WTC11 (cell line): ENCODE results near the gene OPCML. TPM values are rescaled to one million over a fixed set of nuclear protein-coding genes. Genes with fewer than 3 reads are reported as not detected.

Source experiments
- ATAC-seq: fragments of 200-7000 bp; cut with Tn5 transposase; 2 replicates; pipeline ENCODE4 v1.10.0; 2021; ENCODE audit warnings: mild to moderate bottlenecking, moderate library complexity
- CTCF ChIA-PET: fragments of 300-600 bp; sonication (Branson Sonifier 250); formaldehyde crosslinking; loops from one replicate; lab custom pipeline; 2021; ENCODE audit warnings: antibody characterized with exemption; lab: Charles Lee
- POLR2A ChIA-PET: fragments of 350-600 bp; sonication (Branson Sonifier 250); formaldehyde crosslinking; loops from one replicate; lab custom pipeline; 2021; ENCODE audit warnings: antibody characterized with exemption; lab: Charles Lee
- DNase-seq: peaks from one replicate; pipeline ENCODE4 v3.0.0; 2021; ENCODE audit warnings: low spot score
- H3K27ac Mint-ChIP-seq: 2 replicates; pipeline ENCODE4 v1.8.0; 2021; ENCODE audit warnings: mixed read lengths
- H3K27me3 Mint-ChIP-seq: 2 replicates; pipeline ENCODE4 v1.8.0; 2021; ENCODE audit warnings: low read depth, mild to moderate bottlenecking, moderate library complexity, mixed read lengths
- H3K36me3 Mint-ChIP-seq: 2 replicates; pipeline ENCODE4 v1.8.0; 2021; ENCODE audit warnings: mixed read lengths
- H3K4me1 Mint-ChIP-seq: 2 replicates; pipeline ENCODE4 v1.8.0; 2022; ENCODE audit warnings: mixed read lengths
- H3K4me3 Mint-ChIP-seq: 2 replicates; pipeline ENCODE4 v1.8.0; 2021; ENCODE audit warnings: mild to moderate bottlenecking, moderate library complexity, mixed read lengths
- H3K9me3 Mint-ChIP-seq: 2 replicates; pipeline ENCODE4 v1.8.0; 2021; ENCODE audit warnings: mixed read lengths
- AR ChIP-seq: fragments of 250-450 bp; sonication (Bioruptor Pico); IDR thresholded peaks from 2 replicates; pipeline ENCODE4 v1.9.0; 2021; ENCODE audit warnings: mild to moderate bottlenecking
- ATF1 ChIP-seq: sonication (generic); formaldehyde crosslinking; IDR thresholded peaks from 2 replicates; pipeline ENCODE4 v1.8.1; 2023; ENCODE audit warnings: mild to moderate bottlenecking, moderate library complexity, missing genetic modification reagents
- CTCF ChIP-seq: fragments of 200-600 bp; IDR thresholded peaks from 2 replicates; pipeline ENCODE4 v1.8.0; 2022; ENCODE audit warnings: antibody characterized with exemption
- E2F5 ChIP-seq: sonication (generic); formaldehyde crosslinking; IDR thresholded peaks from 2 replicates; pipeline ENCODE4 v1.8.1; 2022; ENCODE audit warnings: mild to moderate bottlenecking, moderate library complexity, missing genetic modification reagents
- GABPB1 ChIP-seq: sonication (generic); formaldehyde crosslinking; IDR thresholded peaks from 2 replicates; pipeline ENCODE4 v1.8.1; 2023; ENCODE audit warnings: mild to moderate bottlenecking, missing genetic modification reagents
- GRHL2 ChIP-seq: fragments of 250-450 bp; sonication (Bioruptor Pico); IDR thresholded peaks from 2 replicates; pipeline ENCODE4 v1.8.0; 2022; ENCODE audit warnings: mild to moderate bottlenecking, moderate library complexity; ENCODE audit not compliant: insufficient replicate concordance, severe bottlenecking
- JAZF1 ChIP-seq: fragments of 250-450 bp; sonication (Bioruptor Pico); IDR thresholded peaks from 2 replicates; pipeline ENCODE4 v1.9.0; 2021; ENCODE audit warnings: moderate library complexity, mild to moderate bottlenecking, inconsistent platforms
- NFE2L1 ChIP-seq: sonication (generic); formaldehyde crosslinking; IDR thresholded peaks from 2 replicates; pipeline ENCODE4 v1.8.1; 2023; ENCODE audit warnings: missing genetic modification reagents
- SOX15 ChIP-seq: fragments of 250-450 bp; sonication (Bioruptor Pico); IDR thresholded peaks from 2 replicates; pipeline ENCODE4 v1.9.0; 2021; ENCODE audit warnings: mild to moderate bottlenecking
- STAT6 ChIP-seq: sonication (generic); formaldehyde crosslinking; conservative IDR thresholded peaks from 2 replicates; pipeline ENCODE4 v1.8.1; 2023; ENCODE audit warnings: mild to moderate bottlenecking, low read depth, missing genetic modification reagents, moderate library complexity
- ZNF232 ChIP-seq: sonication (generic); formaldehyde crosslinking; IDR thresholded peaks from 2 replicates; pipeline ENCODE4 v1.8.0; 2022; ENCODE audit warnings: mild to moderate bottlenecking, missing genetic modification reagents
- ZNF532 ChIP-seq: fragments of 250-450 bp; sonication (Bioruptor Pico); IDR thresholded peaks from 2 replicates; pipeline ENCODE4 v1.9.0; 2021; ENCODE audit warnings: mild to moderate bottlenecking, borderline replicate concordance
- total RNA-seq: library from RNA; stranded (reverse); gene quantifications from 3 replicates; pipeline ENCODE4 v1.2.3, GENCODE V29; 2021

The OPCML gene
- total RNA-seq, 1 experiment from 2014 or later = 1.5 TPM

GRCh38 chr11:132865623-132866022, 666.7 kb downstream of the OPCML start:
- POLR2A ChIA-PET = no interaction called here
- no peaks in the 10 kb centered on the region; the same call in 1 of the 2 replicates for H3K36me3 Mint-ChIP-seq

GRCh38 chr11:132864811-132865576, 667.3 kb downstream of the OPCML start:
- ATAC-seq (peak; percentile 95), DNase-seq (peak; percentile 55)
- Mint-ChIP-seq H3K27me3 (no peaks in the 10 kb centered on the region), H3K9me3 (peaks cover 5% of the 10 kb centered on the region; the same call in 1 of the 2 replicates), H3K36me3 (no peaks in the 10 kb centered on the region; the same call in 1 of the 2 replicates), H3K27ac (no peak overlapping the region), H3K4me1 (peaks cover 26% of the 10 kb centered on the region), H3K4me3 (no peak overlapping the region)
- TF ChIP-seq CTCF = no peak
- TF ChIP-seq STAT6 (CRISPR knock-in tag) = no peak
- no peak for TF ChIP-seq GABPB1 (CRISPR knock-in tag)
- peak; percentile 91 for TF ChIP-seq NFE2L1
- TF ChIP-seq GRHL2 (CRISPR knock-in tag) = no peak
- TF ChIP-seq JAZF1 (CRISPR knock-in tag) = no peak
- TF ChIP-seq ZNF232 (CRISPR knock-in tag) = no peak
- CTCF ChIA-PET = interaction anchor here (0.6 to 2.0 kb wide), 6 partner anchors 20 to 1117 kb away, joined by 3 to 12 read pairs (median 3); no protein-coding TSS in a partner anchor
- POLR2A ChIA-PET = no interaction called here

More at GRCh38 chr11:132865623-132866022, 666.7 kb downstream of the OPCML start:
- no peak for DNase-seq
- ATAC-seq = no peak
- CTCF ChIA-PET = interaction anchor here (1.0 to 2.0 kb wide), 3 partner anchors 76 to 418 kb away, joined by 3 to 12 read pairs (median 3); no protein-coding TSS in a partner anchor
- Mint-ChIP-seq H3K9me3 (peaks cover 5% of the 10 kb centered on the region; the same call in 1 of the 2 replicates), H3K27ac (no peak overlapping the region), H3K4me3 (no peak overlapping the region), H3K27me3 (no peaks in the 10 kb centered on the region), H3K4me1 (peaks cover 24% of the 10 kb centered on the region)
- TF ChIP-seq ATF1 (CRISPR knock-in tag) (no peak), E2F5 (CRISPR knock-in tag) (no peak), ZNF532 (CRISPR knock-in tag) (no peak), AR (CRISPR knock-in tag) (no peak), SOX15 (CRISPR knock-in tag) (no peak)
